Hematopoietic multipotent progenitor cell treated with erythropoietin and hydrocortisone succinate and interleukin-3 and kit ligand, for 6 days (in vitro differentiated cells): ENCODE results near the gene THBD.

ENCODE experiments used
- DNase-seq: peaks from one replicate; pipeline ENCODE4 v3.0.0-alpha.2; 2015

THBD gene

GRCh38 chr20:23032056-23032749 is 17.3 kb downstream of the THBD start:
- no peak for DNase-seq

GRCh38 chr20:23031346-23031745 is 18.1 kb downstream of the THBD start:
- no peak for DNase-seq

- DNase-seq: no peak
Measured at GRCh38 chr20:23029324-23029723, 20.1 kb downstream of the THBD start.

- DNase-seq: no peak
Measured at GRCh38 chr20:23028392-23028791, 21.1 kb downstream of the THBD start.

- peak; percentile 21 for DNase-seq
Measured at GRCh38 chr20:23027721-23028120, 21.8 kb downstream of the THBD start.

- peak; percentile 68 for DNase-seq
Measured at GRCh38 chr20:23025503-23025902, 24.0 kb downstream of the THBD start.

GRCh38 chr20:23024701-23025100 is 24.8 kb downstream of the THBD start:
- DNase-seq: no peak

- DNase-seq: no peak
Measured at GRCh38 chr20:23023621-23024177, 25.8 kb downstream of the THBD start.

- DNase-seq: no peak
Measured at GRCh38 chr20:23022849-23023248, 26.6 kb downstream of the THBD start.

- DNase-seq: no peak
Measured at GRCh38 chr20:23021951-23022350, 27.5 kb downstream of the THBD start.

- peak; percentile 13 for DNase-seq
Measured at GRCh38 chr20:23021541-23021940, 27.9 kb downstream of the THBD start.

- DNase-seq: no peak
Measured at GRCh38 chr20:23020230-23021018, 29.0 kb downstream of the THBD start.

- no peak for DNase-seq
Measured at GRCh38 chr20:23019403-23019802, 30.1 kb downstream of the THBD start.

- no peak for DNase-seq
Measured at GRCh38 chr20:23018941-23019340, 30.5 kb downstream of the THBD start.

- DNase-seq: no peak
Measured at GRCh38 chr20:23018432-23018831, 31.0 kb downstream of the THBD start.

- DNase-seq: no peak
Measured at GRCh38 chr20:23017516-23017915, 32.0 kb downstream of the THBD start.

GRCh38 chr20:23013429-23013828 is 36.0 kb downstream of the THBD start:
- DNase-seq: no peak

GRCh38 chr20:23011008-23011721 is 38.3 kb downstream of the THBD start:
- no peak for DNase-seq

GRCh38 chr20:23010096-23010495 is 39.4 kb downstream of the THBD start:
- no peak for DNase-seq

GRCh38 chr20:23009636-23010035 is 39.8 kb downstream of the THBD start:
- no peak for DNase-seq

- no peak for DNase-seq
Measured at GRCh38 chr20:23008667-23009066, 40.8 kb downstream of the THBD start.

GRCh38 chr20:23007886-23008655 is 41.4 kb downstream of the THBD start:
- no peak for DNase-seq

- no peak for DNase-seq
Measured at GRCh38 chr20:23007462-23007861, 42.0 kb downstream of the THBD start.
